SJSA1 (cell line): ENCODE measurements around the gene RASL10A. TPM values are rescaled to one million over a fixed set of nuclear protein-coding genes. Genes with fewer than 3 reads are reported as not detected.
A peak's percentile ranks its signal among the peaks of the same experiment; 100 is the strongest.

Experiments
- DNase-seq, 2 experiments: peaks; one replicate each; pipeline ENCODE4 v3.0.0-alpha.2; 2015 to 2020; ENCODE audit warnings: low spot score in 2 of 2, low read depth in 1 of 2
- H3K27ac ChIP-seq: fragments of 250-450 bp; sonication (Bioruptor Pico); 2 replicates; pipeline ENCODE4 v1.5.1; 2020; ENCODE audit warnings: mild to moderate bottlenecking, moderate library complexity
- H3K27me3 ChIP-seq: fragments of 250-450 bp; sonication (Bioruptor Pico); replicated peaks from 2 replicates; pipeline ENCODE4 v1.5.1; 2020; ENCODE audit warnings: mild to moderate bottlenecking, moderate library complexity
- H3K36me3 ChIP-seq: fragments of 250-450 bp; sonication (Bioruptor Pico); 2 replicates; pipeline ENCODE4 v1.5.1; 2020; ENCODE audit warnings: mild to moderate bottlenecking
- H3K4me1 ChIP-seq: fragments of 250-450 bp; sonication (Bioruptor Pico); replicated peaks from 2 replicates; pipeline ENCODE4 v1.6.1; 2021; ENCODE audit warnings: mild to moderate bottlenecking
- H3K4me3 ChIP-seq: fragments of 250-450 bp; sonication (Bioruptor Pico); 2 replicates; pipeline ENCODE4 v1.5.1; 2020; ENCODE audit warnings: mild to moderate bottlenecking
- H3K9me3 ChIP-seq: fragments of 250-450 bp; sonication (Bioruptor Pico); replicated peaks from 2 replicates; pipeline ENCODE4 v1.5.1; 2020; ENCODE audit warnings: mild to moderate bottlenecking
- total RNA-seq: library from RNA; depleted of rRNA; stranded (reverse); fragments of >200 nt; shearing (Covaris generic); gene quantifications from 2 replicates; pipeline ENCODE4 v1.2.3, GENCODE V29; 2014

Gene RASL10A
- total RNA-seq, 1 experiment from 2014 or later: not detected

GRCh38 chr22:29270475-29271271 lies 44.8 kb downstream of the RASL10A start:
- no peaks in the 10 kb centered on the region for H3K9me3 ChIP-seq
- no peak overlapping the region for H3K27ac ChIP-seq
- peak overlapping the region; percentile 94 for H3K4me3 ChIP-seq
- DNase-seq: peak in 1 of 2 experiments; percentile 36
- H3K36me3 ChIP-seq: peaks cover 95% of the 10 kb centered on the region
- no peaks in the 10 kb centered on the region for H3K27me3 ChIP-seq
- peaks cover 37% of the 10 kb centered on the region for H3K4me1 ChIP-seq

- DNase-seq: peak in 1 of 2 experiments; percentile 45
- H3K4me3 ChIP-seq: peak overlapping the region; percentile 94
- no peaks in the 10 kb centered on the region for H3K9me3 ChIP-seq
- peaks cover 37% of the 10 kb centered on the region for H3K4me1 ChIP-seq
- peaks cover 95% of the 10 kb centered on the region for H3K36me3 ChIP-seq
- no peaks in the 10 kb centered on the region for H3K27me3 ChIP-seq
- no peak overlapping the region for H3K27ac ChIP-seq
Measured at GRCh38 chr22:29269731-29270474, 45.6 kb downstream of the RASL10A start.

GRCh38 chr22:29269230-29269604 lies 46.3 kb downstream of the RASL10A start:
- Histone ChIP-seq H3K36me3 (peaks cover 95% of the 10 kb centered on the region), H3K4me1 (peaks cover 37% of the 10 kb centered on the region), H3K9me3 (no peaks in the 10 kb centered on the region), H3K27ac (peak overlapping the region; percentile 100; the same call in 1 of the 2 replicates), H3K27me3 (no peaks in the 10 kb centered on the region), H3K4me3 (peak overlapping the region; percentile 94)
- no peak for DNase-seq

- peak overlapping the region; percentile 100 for H3K27ac ChIP-seq
- H3K9me3 ChIP-seq: no peaks in the 10 kb centered on the region
- H3K36me3 ChIP-seq: peaks cover 95% of the 10 kb centered on the region
- DNase-seq: peak; percentile 71 to 84
- H3K4me1 ChIP-seq: peaks cover 37% of the 10 kb centered on the region
- no peaks in the 10 kb centered on the region for H3K27me3 ChIP-seq
- peak overlapping the region; percentile 94 for H3K4me3 ChIP-seq
Measured at GRCh38 chr22:29268511-29269229, 46.8 kb downstream of the RASL10A start.

GRCh38 chr22:29267858-29268510 lies 47.5 kb downstream of the RASL10A start, which contains the start of the genes EWSR1 and RHBDD3:
EWSR1 (plus strand) TSS chr22:29268268; CDS start chr22:29268337, 69 bp downstream.
RHBDD3 (minus strand) TSS chr22:29267981; CDS start chr22:29265626, 2,355 bp downstream.
- H3K36me3 ChIP-seq: peaks cover 91% of the 10 kb centered on the region
- no peaks in the 10 kb centered on the region for H3K9me3 ChIP-seq
- peak within 1 kb of the TSS; percentile 100 for H3K27ac ChIP-seq
- peaks cover 37% of the 10 kb centered on the region for H3K4me1 ChIP-seq
- peak within 1 kb of the TSS; percentile 94 for H3K4me3 ChIP-seq
- peak; percentile 99 for DNase-seq
- H3K27me3 ChIP-seq: no peaks in the 10 kb centered on the region

GRCh38 chr22:29267462-29267857 lies 48.0 kb downstream of the RASL10A start:
- H3K4me3 ChIP-seq: peak overlapping the region; percentile 94
- H3K9me3 ChIP-seq: no peaks in the 10 kb centered on the region
- peaks cover 37% of the 10 kb centered on the region for H3K4me1 ChIP-seq
- H3K27ac ChIP-seq: peak overlapping the region; percentile 100
- DNase-seq: no peak
- H3K27me3 ChIP-seq: no peaks in the 10 kb centered on the region
- peaks cover 85% of the 10 kb centered on the region for H3K36me3 ChIP-seq

GRCh38 chr22:29266564-29267461 lies 48.7 kb downstream of the RASL10A start:
- DNase-seq: peak in 1 of 2 experiments; percentile 28
- H3K27ac ChIP-seq: peak overlapping the region; percentile 100
- H3K36me3 ChIP-seq: peaks cover 79% of the 10 kb centered on the region
- H3K4me1 ChIP-seq: peaks cover 33% of the 10 kb centered on the region
- peak overlapping the region; percentile 94 for H3K4me3 ChIP-seq
- H3K27me3 ChIP-seq: no peaks in the 10 kb centered on the region
- no peaks in the 10 kb centered on the region for H3K9me3 ChIP-seq

GRCh38 chr22:29265929-29266328 lies 49.6 kb downstream of the RASL10A start:
- no peak for DNase-seq
- peaks cover 72% of the 10 kb centered on the region for H3K36me3 ChIP-seq

GRCh38 chr22:29265305-29265704 lies 50.2 kb downstream of the RASL10A start:
- peaks cover 22% of the 10 kb centered on the region for H3K4me1 ChIP-seq
- H3K4me3 ChIP-seq: no peak overlapping the region
- H3K36me3 ChIP-seq: peaks cover 71% of the 10 kb centered on the region
- H3K9me3 ChIP-seq: no peaks in the 10 kb centered on the region
- no peak for DNase-seq
- no peak overlapping the region for H3K27ac ChIP-seq
- H3K27me3 ChIP-seq: no peaks in the 10 kb centered on the region

More at GRCh38 chr22:29265929-29266328, 49.6 kb downstream of the RASL10A start:
- Histone ChIP-seq H3K4me1 (peaks cover 28% of the 10 kb centered on the region), H3K9me3 (no peaks in the 10 kb centered on the region), H3K27ac (no peak overlapping the region), H3K27me3 (no peaks in the 10 kb centered on the region), H3K4me3 (no peak overlapping the region)

- Histone ChIP-seq H3K4me3 (no peak overlapping the region), H3K36me3 (peaks cover 71% of the 10 kb centered on the region), H3K27me3 (no peaks in the 10 kb centered on the region), H3K9me3 (no peaks in the 10 kb centered on the region), H3K4me1 (peaks cover 11% of the 10 kb centered on the region), H3K27ac (no peak overlapping the region)
- DNase-seq: no peak
Measured at GRCh38 chr22:29263791-29264276, 51.7 kb downstream of the RASL10A start.
